Right ventricle myocardium inferior (tissue), 1 donor: ENCODE measurements around the gene PYCARD. TPM values are rescaled to one million over a fixed set of nuclear protein-coding genes. Genes with fewer than 3 reads are reported as not detected.

Experiments
- ATAC-seq: fragments of 200-7000 bp; cut with Tn5 transposase; one replicate; pipeline ENCODE4 v1.9.1; 2020; ENCODE audit warnings: mild to moderate bottlenecking, moderate library complexity
- DNase-seq: peaks from one replicate; pipeline ENCODE4 v3.0.0; 2021; ENCODE audit errors: missing footprints
- intact Hi-C: fragments of 100-400 bp; cut with DNase I; formaldehyde crosslinking; loops from one replicate; pipeline ENCODE4 v1.11.0; 2022
- total RNA-seq: library from RNA; stranded (reverse); fragmentation: NEBNext Ultra II Directional; extraction: Animal tissue kit (Norgen Biotek cat#: 25700); gene quantifications from one replicate; pipeline ENCODE4 v1.2.1, GENCODE V29; 2021
- donor health status: DM: no; HTN: yes; CAD: no; lungs with severe emphysema.

Gene PYCARD
- total RNA-seq, 1 donor from 2014 or later: 9.1 TPM

DNA sequence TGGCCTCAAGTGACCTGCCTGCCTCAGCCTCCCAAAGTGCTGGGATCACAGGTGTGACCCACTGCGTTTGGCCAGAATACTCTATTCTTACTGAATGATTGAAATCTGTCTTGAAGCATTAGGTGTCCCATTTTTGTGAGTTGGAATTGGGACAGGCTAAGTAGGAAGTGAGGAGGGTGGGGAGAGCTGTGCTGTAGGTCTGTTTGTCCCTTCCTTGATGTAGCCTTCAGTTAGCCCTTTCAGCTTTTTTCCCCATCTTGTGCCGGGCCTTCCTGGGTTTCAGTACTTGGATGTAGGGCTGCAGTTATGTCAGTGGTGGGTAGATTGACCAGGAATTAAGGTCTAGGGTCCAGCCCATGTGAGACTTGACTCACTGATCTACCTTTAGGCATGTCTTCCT lies 8.7 kb downstream of the PYCARD start:
- intact Hi-C loops: no loop called here
- DNase-seq (no peak), ATAC-seq (no peak)

GRCh38 chr16:31192856-31193642 lies 9.5 kb downstream of the PYCARD start:
- DNase-seq (no peak), ATAC-seq (no peak)
- intact Hi-C loops: no loop called here

DNA sequence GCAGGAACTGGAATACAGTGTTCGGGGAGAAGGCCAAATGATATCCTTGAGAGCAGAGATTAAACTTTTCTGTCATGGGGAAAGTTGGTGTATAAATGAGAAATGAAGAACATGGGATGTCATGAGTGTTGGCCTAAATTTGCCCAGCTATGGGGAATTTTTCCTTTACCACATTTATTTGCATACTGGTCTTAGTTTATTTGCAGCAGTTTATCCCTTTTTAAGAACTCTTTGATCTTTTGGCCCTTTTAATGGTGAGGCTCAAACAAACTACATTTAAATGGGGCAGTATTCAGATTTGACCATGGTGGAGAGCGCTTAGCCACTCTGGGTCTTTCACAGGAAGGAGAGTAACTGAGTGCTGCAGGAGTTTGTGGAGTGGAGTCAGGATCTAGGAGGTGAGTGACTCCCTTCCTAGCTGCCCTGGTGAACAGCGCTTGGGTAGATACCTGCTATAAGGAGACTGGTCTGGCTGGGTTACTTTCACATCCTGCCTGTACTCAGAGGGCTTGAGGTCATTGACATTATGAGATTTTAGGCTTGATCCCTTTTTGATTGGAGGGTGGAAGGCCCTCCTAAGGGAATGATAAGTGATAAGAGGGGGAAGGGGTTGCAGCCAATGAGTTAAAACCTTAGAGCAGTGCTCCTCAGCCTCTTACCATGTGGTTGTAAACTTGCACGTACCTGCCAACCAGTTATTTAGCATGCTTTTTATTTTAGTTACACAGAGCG lies 10.7 kb downstream of the PYCARD start:
- intact Hi-C loops: no loop called here
- ATAC-seq: no peak
- no peak for DNase-seq

- ATAC-seq (no peak), DNase-seq (no peak)
- intact Hi-C loops: no loop called here
These were observed 11.6 kb downstream of the PYCARD start for GRCh38 chr16:31190818-31191444.

DNA sequence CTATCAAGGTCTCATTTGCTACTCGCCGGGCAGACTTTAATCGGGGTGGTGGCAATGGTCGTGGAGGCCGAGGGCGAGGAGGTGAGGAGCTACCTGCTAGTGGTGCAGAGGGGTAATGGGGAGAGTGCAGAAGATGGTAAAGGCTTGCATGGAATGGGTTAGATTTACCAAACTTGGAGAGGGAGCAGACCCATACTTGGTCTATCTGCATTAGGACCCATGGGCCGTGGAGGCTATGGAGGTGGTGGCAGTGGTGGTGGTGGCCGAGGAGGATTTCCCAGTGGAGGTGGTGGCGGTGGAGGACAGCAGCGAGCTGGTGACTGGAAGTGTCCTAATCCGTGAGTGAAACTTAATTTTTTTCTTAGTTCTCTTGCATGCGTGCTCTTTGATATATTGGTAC lies 12.5 kb downstream of the PYCARD start:
- intact Hi-C loops: no loop called here
- no peak for DNase-seq
- no peak for ATAC-seq

DNA sequence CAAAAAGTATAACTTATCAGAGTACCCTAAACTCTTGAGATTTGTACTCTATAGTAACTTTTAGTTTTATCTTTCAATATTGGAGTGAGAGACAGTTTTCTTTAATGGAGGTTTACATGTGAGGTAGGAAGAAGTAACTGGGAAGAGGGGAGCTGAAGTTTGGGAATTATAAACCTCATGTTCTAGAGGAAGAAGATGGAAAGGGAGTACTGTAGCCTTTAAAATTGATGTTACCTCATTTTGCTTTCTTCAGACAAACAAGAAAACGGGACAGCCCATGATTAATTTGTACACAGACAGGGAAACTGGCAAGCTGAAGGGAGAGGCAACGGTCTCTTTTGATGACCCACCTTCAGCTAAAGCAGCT lies 13.2 kb downstream of the PYCARD start:
- intact Hi-C loops: loop anchor here (10.0 kb wide), 1 partner anchor 255 kb away; the partner anchor contains the start of gene ZNF843
- no peak for DNase-seq
- ATAC-seq: no peak

DNA sequence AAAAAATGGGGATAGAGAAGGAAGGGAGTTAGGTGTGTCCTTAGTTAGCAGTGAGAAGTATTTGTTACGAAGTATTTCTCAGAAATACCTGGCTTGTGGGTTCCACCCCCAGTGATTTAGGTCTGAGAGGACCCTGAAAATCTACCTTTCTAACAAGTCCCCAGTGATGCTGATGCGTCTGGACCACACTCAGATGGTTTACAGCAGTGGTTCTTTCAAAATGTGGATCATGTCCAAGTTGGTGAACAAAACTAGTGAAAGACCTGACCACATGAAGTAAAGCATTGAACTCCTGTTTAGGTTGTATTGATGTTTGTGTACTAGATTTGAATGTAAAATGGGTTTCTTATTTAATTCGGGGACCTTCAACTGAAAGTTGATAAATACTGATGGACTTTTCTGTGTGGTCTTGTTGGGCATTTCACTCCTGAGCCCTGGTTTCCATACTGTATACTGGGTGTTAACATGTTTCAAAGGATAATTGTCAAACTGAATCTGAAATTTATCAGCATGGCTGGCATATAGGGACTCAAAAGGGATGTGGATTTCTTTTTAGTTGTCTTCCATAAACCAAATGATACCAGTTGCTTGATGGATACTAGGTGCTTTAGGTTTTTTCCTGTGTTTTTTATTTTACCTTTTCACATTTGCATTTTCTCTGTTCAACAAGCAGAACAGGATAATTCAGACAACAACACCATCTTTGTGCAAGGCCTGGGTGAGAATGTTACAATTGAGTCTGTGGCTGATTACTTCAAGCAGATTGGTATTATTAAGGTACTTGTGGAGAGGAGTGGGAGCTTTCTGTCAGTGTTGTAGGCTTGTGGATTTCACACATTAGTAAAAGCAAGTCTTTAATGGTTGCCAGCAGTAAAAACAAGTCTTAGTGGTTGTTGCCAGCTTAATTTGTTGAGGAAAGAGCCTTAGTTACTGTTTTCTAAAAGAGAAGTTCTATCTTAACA lies 13.8 kb downstream of the PYCARD start:
- DNase-seq (no peak), ATAC-seq (no peak)
- intact Hi-C loops: loop anchor here (10.0 kb wide), 1 partner anchor 256 kb away; the partner anchor contains the start of gene ZNF843

GRCh38 chr16:31187808-31188189 lies 14.8 kb downstream of the PYCARD start:
- no peak for DNase-seq
- intact Hi-C loops: loop anchor here (10.0 kb wide), 1 partner anchor 257 kb away; the partner anchor contains the start of gene ZNF843
- ATAC-seq: no peak

- ATAC-seq (no peak), DNase-seq (no peak)
- intact Hi-C loops: loop anchor here (10.0 kb wide), 1 partner anchor 258 kb away; the partner anchor contains the start of gene ZNF843
These were observed 15.4 kb downstream of the PYCARD start for GRCh38 chr16:31186930-31187807.

DNA sequence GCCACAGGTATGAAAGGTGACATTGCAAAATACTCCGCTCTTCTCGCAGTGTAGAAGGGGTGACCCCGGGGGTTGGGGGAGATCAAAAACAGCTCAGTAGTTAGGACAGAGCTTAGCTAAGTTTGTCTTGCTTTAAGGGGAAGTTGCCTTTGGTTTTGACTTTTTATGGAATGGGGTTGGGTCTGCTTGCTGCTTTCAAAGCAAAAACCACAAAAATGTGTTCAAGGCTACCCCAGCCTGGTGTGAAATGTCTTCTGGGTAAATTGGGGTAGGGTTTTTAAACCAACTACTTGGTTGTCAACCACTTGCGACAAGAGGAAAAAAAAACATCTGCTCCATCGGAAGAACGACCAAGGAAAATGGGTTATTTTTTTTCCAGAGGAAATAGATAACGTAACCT lies 16.4 kb downstream of the PYCARD start:
- no peak for ATAC-seq
- DNase-seq: no peak
- intact Hi-C loops: loop anchor here (10.0 kb wide), 1 partner anchor 259 kb away; the partner anchor contains the start of gene ZNF843

GRCh38 chr16:31185339-31185738 lies 17.2 kb downstream of the PYCARD start:
- DNase-seq (no peak), ATAC-seq (no peak)
- intact Hi-C loops: loop anchor here (10.0 kb wide), 1 partner anchor 259 kb away; the partner anchor contains the start of gene ZNF843

DNA sequence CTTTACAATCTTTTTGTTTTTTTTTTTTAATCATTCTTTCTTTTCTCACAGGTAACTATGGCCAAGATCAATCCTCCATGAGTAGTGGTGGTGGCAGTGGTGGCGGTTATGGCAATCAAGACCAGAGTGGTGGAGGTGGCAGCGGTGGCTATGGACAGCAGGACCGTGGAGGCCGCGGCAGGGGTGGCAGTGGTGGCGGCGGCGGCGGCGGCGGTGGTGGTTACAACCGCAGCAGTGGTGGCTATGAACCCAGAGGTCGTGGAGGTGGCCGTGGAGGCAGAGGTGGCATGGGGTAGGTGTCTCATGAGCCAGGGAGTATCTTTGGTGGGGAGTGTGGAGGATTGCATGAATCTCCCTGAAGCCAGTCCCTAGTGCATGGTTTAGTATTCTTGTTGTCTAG lies 17.7 kb downstream of the PYCARD start:
- intact Hi-C loops: loop anchor here (10.0 kb wide), 1 partner anchor 260 kb away; the partner anchor contains the start of gene ZNF843
- no peak for ATAC-seq
- DNase-seq: no peak

DNA sequence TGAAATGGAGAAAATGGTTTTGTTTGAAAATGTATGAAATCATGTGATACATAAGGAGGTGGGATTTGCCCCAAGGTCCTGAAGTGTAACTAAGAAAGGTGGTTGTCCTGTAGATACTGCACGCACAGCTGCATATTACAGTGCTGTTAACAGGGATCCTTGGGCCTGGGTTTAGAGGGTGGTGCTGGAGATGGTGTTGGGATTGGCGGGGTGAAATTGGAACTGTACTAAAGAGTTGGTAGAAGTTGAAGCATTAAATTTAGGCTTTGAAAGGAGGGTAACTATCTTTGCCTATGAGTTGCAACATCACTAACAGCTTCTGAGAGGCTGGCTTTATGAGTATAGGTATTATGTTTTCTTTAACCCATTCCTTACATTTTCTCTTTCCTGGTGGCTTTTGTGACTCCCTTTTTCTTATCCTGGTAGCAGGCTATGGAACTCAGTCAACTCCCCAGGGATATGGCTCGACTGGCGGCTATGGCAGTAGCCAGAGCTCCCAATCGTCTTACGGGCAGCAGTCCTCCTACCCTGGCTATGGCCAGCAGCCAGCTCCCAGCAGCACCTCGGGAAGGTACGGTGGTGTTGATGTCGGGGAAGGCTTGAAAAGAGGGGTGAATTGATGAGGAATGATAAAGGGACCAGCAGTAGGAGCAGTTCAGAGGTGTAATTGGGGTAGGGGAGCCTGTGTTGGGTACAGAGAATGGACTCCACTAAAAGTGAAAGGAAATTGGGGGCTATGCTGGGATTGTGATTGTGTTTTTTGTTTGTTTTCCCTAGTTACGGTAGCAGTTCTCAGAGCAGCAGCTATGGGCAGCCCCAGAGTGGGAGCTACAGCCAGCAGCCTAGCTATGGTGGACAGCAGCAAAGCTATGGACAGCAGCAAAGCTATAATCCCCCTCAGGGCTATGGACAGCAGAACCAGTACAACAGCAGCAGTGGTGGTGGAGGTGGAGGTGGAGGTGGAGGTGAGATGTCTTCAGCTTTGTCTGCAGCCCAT lies 18.8 kb downstream of the PYCARD start:
- no peak for DNase-seq
- no peak for ATAC-seq
- intact Hi-C loops: loop anchor here (10.0 kb wide), 1 partner anchor 261 kb away; the partner anchor contains the start of gene ZNF843

DNA sequence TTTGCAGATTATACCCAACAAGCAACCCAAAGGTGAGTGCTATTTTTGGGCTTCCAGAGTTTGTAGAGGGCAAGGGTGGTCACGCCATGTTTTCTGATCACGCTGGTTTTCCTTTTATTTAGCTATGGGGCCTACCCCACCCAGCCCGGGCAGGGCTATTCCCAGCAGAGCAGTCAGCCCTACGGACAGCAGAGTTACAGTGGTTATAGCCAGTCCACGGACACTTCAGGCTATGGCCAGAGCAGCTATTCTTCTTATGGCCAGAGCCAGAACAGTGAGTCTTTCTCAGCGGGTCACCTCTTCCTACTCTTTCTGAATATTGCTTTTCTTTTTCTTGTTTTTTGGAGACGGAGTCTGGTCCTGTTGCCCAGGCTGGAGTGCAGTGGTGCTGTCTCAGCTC lies 20.2 kb downstream of the PYCARD start:
- intact Hi-C loops: loop anchor here (10.0 kb wide), 1 partner anchor 262 kb away; the partner anchor contains the start of gene ZNF843
- DNase-seq (no peak), ATAC-seq (no peak)

- ATAC-seq (no peak), DNase-seq (no peak)
- intact Hi-C loops: loop anchor here (10.0 kb wide), 1 partner anchor 264 kb away; the partner anchor contains the start of gene ZNF843
These were observed 21.3 kb downstream of the PYCARD start for GRCh38 chr16:31181102-31181830.
